A673 (cell line): ENCODE results near the gene ESR1.

Experiments
- EZH2 ChIP-seq: fragments of 200-600 bp; sonication (generic); IDR thresholded peaks from 2 replicates; pipeline ENCODE4 v1.6.1; 2017; ENCODE audit warnings: borderline replicate concordance, low read depth, mild to moderate bottlenecking, mixed read lengths, antibody characterized with exemption, low read length; ENCODE audit not compliant: poor library complexity, severe bottlenecking
- TF ChIP-seq, protein P1 (sequence below): fragments of 300-800, 200-600 bp; sonication (generic); conservative IDR thresholded peaks from 2 replicates; pipeline ENCODE4 v1.5.1; 2017; ENCODE audit warnings: low read depth, mild to moderate bottlenecking, antibody characterized with exemption, low read length, moderate library complexity, mixed read lengths

DNA sequence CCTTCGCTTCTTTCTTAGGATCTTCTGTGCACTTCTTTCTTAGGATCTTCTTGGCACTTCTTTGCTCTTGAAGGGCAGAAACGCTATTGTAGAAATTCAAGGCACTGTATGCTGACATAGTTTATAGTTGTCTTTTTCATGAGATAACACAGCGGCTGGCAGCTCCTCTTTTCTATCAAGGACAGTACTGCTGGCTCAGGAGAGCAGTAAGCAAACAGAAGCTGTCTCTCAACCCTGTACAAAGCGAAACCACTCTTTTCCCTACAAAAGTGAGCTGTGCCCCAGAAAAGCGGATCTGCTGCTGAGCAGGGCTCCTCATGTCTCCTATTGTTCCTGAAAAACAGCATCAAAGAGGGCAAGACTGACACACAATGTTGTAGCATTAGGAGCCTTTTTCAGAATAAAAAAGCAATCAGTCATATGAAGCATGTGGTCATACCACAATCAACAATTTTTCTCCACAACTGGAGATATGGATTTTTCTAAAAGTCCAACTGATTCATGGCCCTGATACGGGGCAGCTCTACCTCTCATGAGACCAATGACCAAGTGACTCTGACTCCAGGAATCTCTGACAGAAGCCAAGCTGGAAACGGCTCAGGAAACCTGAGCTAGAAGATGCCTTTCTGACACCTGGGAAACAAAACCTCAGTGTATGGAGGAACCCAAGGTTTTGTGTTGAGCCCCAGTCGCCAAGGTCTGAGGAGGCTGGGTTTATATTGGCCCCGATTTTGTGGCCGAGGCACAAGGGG is 255.9 kb downstream of the ESR1 start:
- TF ChIP-seq, protein P1, sequence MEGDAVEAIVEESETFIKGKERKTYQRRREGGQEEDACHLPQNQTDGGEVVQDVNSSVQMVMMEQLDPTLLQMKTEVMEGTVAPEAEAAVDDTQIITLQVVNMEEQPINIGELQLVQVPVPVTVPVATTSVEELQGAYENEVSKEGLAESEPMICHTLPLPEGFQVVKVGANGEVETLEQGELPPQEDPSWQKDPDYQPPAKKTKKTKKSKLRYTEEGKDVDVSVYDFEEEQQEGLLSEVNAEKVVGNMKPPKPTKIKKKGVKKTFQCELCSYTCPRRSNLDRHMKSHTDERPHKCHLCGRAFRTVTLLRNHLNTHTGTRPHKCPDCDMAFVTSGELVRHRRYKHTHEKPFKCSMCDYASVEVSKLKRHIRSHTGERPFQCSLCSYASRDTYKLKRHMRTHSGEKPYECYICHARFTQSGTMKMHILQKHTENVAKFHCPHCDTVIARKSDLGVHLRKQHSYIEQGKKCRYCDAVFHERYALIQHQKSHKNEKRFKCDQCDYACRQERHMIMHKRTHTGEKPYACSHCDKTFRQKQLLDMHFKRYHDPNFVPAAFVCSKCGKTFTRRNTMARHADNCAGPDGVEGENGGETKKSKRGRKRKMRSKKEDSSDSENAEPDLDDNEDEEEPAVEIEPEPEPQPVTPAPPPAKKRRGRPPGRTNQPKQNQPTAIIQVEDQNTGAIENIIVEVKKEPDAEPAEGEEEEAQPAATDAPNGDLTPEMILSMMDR: no peak
- TF ChIP-seq EZH2: no peak
